Measurements from ENCODE around the gene YTHDC1.

DNA sequence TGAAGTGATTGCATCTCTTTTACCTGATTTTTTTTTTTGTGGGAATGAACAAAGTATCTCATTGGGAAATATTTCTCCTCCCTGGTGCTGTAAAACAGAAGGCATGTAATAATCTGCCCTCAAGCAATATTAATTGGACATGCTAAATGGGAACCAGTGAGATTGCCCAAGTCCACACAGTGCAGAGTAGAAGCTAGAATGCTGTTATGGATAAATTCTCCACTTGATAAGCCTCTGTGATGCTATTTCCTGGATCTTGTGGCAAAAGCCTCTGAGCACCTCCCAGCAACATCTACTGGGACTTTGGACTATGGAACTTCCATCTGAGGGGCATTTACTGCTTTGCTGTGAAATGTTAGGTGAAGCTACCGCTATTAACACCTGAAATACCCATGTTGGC lies 46.9 kb upstream of the YTHDC1 start:
- TF ChIP-seq, protein P1, sequence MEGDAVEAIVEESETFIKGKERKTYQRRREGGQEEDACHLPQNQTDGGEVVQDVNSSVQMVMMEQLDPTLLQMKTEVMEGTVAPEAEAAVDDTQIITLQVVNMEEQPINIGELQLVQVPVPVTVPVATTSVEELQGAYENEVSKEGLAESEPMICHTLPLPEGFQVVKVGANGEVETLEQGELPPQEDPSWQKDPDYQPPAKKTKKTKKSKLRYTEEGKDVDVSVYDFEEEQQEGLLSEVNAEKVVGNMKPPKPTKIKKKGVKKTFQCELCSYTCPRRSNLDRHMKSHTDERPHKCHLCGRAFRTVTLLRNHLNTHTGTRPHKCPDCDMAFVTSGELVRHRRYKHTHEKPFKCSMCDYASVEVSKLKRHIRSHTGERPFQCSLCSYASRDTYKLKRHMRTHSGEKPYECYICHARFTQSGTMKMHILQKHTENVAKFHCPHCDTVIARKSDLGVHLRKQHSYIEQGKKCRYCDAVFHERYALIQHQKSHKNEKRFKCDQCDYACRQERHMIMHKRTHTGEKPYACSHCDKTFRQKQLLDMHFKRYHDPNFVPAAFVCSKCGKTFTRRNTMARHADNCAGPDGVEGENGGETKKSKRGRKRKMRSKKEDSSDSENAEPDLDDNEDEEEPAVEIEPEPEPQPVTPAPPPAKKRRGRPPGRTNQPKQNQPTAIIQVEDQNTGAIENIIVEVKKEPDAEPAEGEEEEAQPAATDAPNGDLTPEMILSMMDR (IDR thresholded peaks at IDR 0.05): no peak
- no peak for TF ChIP-seq POLR2A (IDR thresholded peaks at IDR 0.05)
